ENCODE data around the gene SLC9C2. TPM values are rescaled to one million over a fixed set of nuclear protein-coding genes. Genes with fewer than 3 reads are reported as not detected.
A peak's percentile ranks its signal among the peaks of the same experiment; 100 is the strongest.

SLC9C2 gene
- total RNA-seq, 1 experiment from 2014 or later = not detected

- TF ChIP-seq USF2 (CRISPR knock-in tag; IDR thresholded peaks at IDR 0.05) = no peak
- no peak for TF ChIP-seq ZNF416 (CRISPR knock-in tag; IDR thresholded peaks at IDR 0.05)
- no peak for TF ChIP-seq MAX (CRISPR knock-in tag; IDR thresholded peaks at IDR 0.05)
- no peak for TF ChIP-seq ESRRA (CRISPR knock-in tag; IDR thresholded peaks at IDR 0.05; ENCODE audit: borderline replicate concordance)
Observed at GRCh38 chr1:173507205-173507846, 95.5 kb downstream of the SLC9C2 start (continued).

GRCh38 chr1:173506437-173506836 lies 96.4 kb downstream of the SLC9C2 start:
- Mint-ChIP-seq H3K36me3 (no peaks in the 10 kb centered on the region), H3K27me3 (ENCODE audit: low read depth) (no peaks in the 10 kb centered on the region), H3K4me1 (peaks cover 28% of the 10 kb centered on the region), H3K27ac (peak overlapping the region; percentile 18; the same call in 1 of the 2 replicates), H3K4me3 (no peak overlapping the region), H3K9me3 (no peaks in the 10 kb centered on the region)
- ChIA-PET CTCF (interaction anchor here (0.6 to 4.5 kb wide), 6 partner anchors 22 to 516 kb away, joined by 3 to 40 read pairs (median 4); partner anchors contain the start of gene RC3H1), POLR2A (interaction anchor here (1.1 to 1.2 kb wide), 2 partner anchors 29 to 30 kb away, joined by 3 to 4 read pairs; partner anchors contain the start of gene PRDX6)
- TF ChIP-seq CTCF (IDR thresholded peaks at IDR 0.05) (peak; percentile 27; the same call in 1 of the 2 replicates), E2F1 (CRISPR knock-in tag; IDR thresholded peaks at IDR 0.05) (no peak)
- DNase-seq (ENCODE audit: low spot score) (peak; percentile 49), ATAC-seq (peak; percentile 83)

GRCh38 chr1:173505391-173505790 lies 97.5 kb downstream of the SLC9C2 start:
- CTCF ChIA-PET = interaction anchor here (0.9 to 4.5 kb wide), 2 partner anchors 75 to 119 kb away, joined by 3 to 40 read pairs; no protein-coding TSS in a partner anchor
- DNase-seq (ENCODE audit: low spot score) = no peak
- H3K27me3 Mint-ChIP-seq (ENCODE audit: low read depth) = no peaks in the 10 kb centered on the region
- no peaks in the 10 kb centered on the region for H3K36me3 Mint-ChIP-seq
- H3K9me3 Mint-ChIP-seq = peaks cover 6% of the 10 kb centered on the region; the same call in 1 of the 2 replicates
- no peak overlapping the region for H3K4me3 Mint-ChIP-seq
- POLR2A ChIA-PET = interaction anchor here (1.2 kb wide), 1 partner anchor 29 kb away, joined by 3 read pairs; the partner anchor contains the start of gene PRDX6
- H3K4me1 Mint-ChIP-seq = peaks cover 28% of the 10 kb centered on the region
- H3K27ac Mint-ChIP-seq = no peak overlapping the region
- ATAC-seq = no peak
- TF ChIP-seq GABPB1 (CRISPR knock-in tag; IDR thresholded peaks at IDR 0.05) = no peak
- no peak for TF ChIP-seq HMGA2 (CRISPR knock-in tag; IDR thresholded peaks at IDR 0.05)
- TF ChIP-seq ZNF416 (CRISPR knock-in tag; IDR thresholded peaks at IDR 0.05) = no peak
- TF ChIP-seq PREB (CRISPR knock-in tag; IDR thresholded peaks at IDR 0.05; ENCODE audit: borderline replicate concordance) = no peak
- no peak for TF ChIP-seq CREM (CRISPR knock-in tag; IDR thresholded peaks at IDR 0.05)
- TF ChIP-seq TCF7 (CRISPR knock-in tag; IDR thresholded peaks at IDR 0.05; ENCODE audit: low read depth) = no peak
- no peak for TF ChIP-seq CBFB (CRISPR knock-in tag; IDR thresholded peaks at IDR 0.05; ENCODE audit: low read depth)
- no peak for TF ChIP-seq ZNF263 (CRISPR knock-in tag; IDR thresholded peaks at IDR 0.05; ENCODE audit: low read depth)
- no peak for TF ChIP-seq SOX15 (CRISPR knock-in tag; IDR thresholded peaks at IDR 0.05)
- TF ChIP-seq JUN (CRISPR knock-in tag; IDR thresholded peaks at IDR 0.05) = no peak
- no peak for TF ChIP-seq GTF2I (CRISPR knock-in tag; conservative IDR thresholded peaks at IDR 0.05)
- no peak for TF ChIP-seq NR3C1 (CRISPR knock-in tag; conservative IDR thresholded peaks at IDR 0.05; ENCODE audit: low read depth)
- no peak for TF ChIP-seq ESRRA (CRISPR knock-in tag; IDR thresholded peaks at IDR 0.05; ENCODE audit: borderline replicate concordance)
- TF ChIP-seq ZMAT4 (CRISPR knock-in tag; IDR thresholded peaks at IDR 0.05) = no peak
- TF ChIP-seq TP53 (CRISPR knock-in tag; IDR thresholded peaks at IDR 0.05) = no peak
- no peak for TF ChIP-seq E2F1 (CRISPR knock-in tag; IDR thresholded peaks at IDR 0.05)
- no peak for TF ChIP-seq JAZF1 (CRISPR knock-in tag; IDR thresholded peaks at IDR 0.05)
- TF ChIP-seq ZNF281 (CRISPR knock-in tag; IDR thresholded peaks at IDR 0.05) = no peak
